ENCODE measurements around the gene JAK1.

DNA sequence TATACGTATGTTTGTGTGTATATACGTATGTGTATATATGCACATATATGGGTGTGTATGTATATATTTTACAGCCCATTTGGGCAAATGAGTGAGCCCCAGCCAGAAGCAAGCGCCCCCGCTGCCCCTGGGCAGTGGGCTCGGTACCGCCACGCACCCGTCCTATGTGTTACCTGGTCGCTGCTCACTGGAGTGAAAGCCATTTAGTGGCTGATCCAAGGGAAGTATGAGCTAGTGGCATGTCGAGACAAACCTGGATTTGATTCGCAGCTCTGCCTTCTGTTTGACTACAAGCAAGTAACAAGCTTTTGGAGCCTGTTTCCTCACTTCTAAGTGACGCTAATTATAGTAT is 35.8 kb upstream of the JAK1 start:
- no peak for TF ChIP-seq EGR1 (IDR thresholded peaks at IDR 0.05)
- no peak for TF ChIP-seq YY1 (IDR thresholded peaks at IDR 0.05; ENCODE audit: low read depth)
- TF ChIP-seq, protein P1, sequence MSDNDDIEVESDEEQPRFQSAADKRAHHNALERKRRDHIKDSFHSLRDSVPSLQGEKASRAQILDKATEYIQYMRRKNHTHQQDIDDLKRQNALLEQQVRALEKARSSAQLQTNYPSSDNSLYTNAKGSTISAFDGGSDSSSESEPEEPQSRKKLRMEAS (IDR thresholded peaks at IDR 0.05): no peak
- TF ChIP-seq, protein P2, sequence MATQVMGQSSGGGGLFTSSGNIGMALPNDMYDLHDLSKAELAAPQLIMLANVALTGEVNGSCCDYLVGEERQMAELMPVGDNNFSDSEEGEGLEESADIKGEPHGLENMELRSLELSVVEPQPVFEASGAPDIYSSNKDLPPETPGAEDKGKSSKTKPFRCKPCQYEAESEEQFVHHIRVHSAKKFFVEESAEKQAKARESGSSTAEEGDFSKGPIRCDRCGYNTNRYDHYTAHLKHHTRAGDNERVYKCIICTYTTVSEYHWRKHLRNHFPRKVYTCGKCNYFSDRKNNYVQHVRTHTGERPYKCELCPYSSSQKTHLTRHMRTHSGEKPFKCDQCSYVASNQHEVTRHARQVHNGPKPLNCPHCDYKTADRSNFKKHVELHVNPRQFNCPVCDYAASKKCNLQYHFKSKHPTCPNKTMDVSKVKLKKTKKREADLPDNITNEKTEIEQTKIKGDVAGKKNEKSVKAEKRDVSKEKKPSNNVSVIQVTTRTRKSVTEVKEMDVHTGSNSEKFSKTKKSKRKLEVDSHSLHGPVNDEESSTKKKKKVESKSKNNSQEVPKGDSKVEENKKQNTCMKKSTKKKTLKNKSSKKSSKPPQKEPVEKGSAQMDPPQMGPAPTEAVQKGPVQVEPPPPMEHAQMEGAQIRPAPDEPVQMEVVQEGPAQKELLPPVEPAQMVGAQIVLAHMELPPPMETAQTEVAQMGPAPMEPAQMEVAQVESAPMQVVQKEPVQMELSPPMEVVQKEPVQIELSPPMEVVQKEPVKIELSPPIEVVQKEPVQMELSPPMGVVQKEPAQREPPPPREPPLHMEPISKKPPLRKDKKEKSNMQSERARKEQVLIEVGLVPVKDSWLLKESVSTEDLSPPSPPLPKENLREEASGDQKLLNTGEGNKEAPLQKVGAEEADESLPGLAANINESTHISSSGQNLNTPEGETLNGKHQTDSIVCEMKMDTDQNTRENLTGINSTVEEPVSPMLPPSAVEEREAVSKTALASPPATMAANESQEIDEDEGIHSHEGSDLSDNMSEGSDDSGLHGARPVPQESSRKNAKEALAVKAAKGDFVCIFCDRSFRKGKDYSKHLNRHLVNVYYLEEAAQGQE (IDR thresholded peaks at IDR 0.05; ENCODE audit: low read depth): no peak
- TF ChIP-seq EP300 (IDR thresholded peaks at IDR 0.05; ENCODE audit: borderline replicate concordance): no peak
- no peak for TF ChIP-seq CEBPB (IDR thresholded peaks at IDR 0.05)
- TF ChIP-seq, protein P3, sequence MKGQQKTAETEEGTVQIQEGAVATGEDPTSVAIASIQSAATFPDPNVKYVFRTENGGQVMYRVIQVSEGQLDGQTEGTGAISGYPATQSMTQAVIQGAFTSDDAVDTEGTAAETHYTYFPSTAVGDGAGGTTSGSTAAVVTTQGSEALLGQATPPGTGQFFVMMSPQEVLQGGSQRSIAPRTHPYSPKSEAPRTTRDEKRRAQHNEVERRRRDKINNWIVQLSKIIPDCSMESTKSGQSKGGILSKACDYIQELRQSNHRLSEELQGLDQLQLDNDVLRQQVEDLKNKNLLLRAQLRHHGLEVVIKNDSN (IDR thresholded peaks at IDR 0.05): no peak
- no peak for TF ChIP-seq RAD21 (IDR thresholded peaks at IDR 0.05; ENCODE audit: low read depth)
- no peak for TF ChIP-seq CREB1 (IDR thresholded peaks at IDR 0.05; ENCODE audit: low read depth)

All from Ishikawa (cell line).